GM18498 (cell line): Measurements from ENCODE around the gene PANX2.

Source experiments
- ATAC-seq: cut with Tn5 transposase; IDR thresholded peaks from one replicate; pipeline ENCODE4 v1.9.1; 2021; ENCODE audit warnings: mild to moderate bottlenecking, moderate library complexity; ENCODE audit not compliant: unreplicated experiment

PANX2 gene

GRCh38 chr22:50183141-50183971 lies 12.8 kb downstream of the PANX2 start:
- no peak for ATAC-seq

- ATAC-seq: no peak
Measured at GRCh38 chr22:50184004-50184901, 13.7 kb downstream of the PANX2 start.

GRCh38 chr22:50184902-50185374 lies 14.4 kb downstream of the PANX2 start:
- no peak for ATAC-seq

GRCh38 chr22:50185375-50186087 lies 15.0 kb downstream of the PANX2 start, which contains the start of gene TRABD:
Gene TRABD, plus strand, starts transcription at chr22:50185913. Its CDS starts 7,148 bp downstream, at chr22:50193061.
- peak; percentile 44 for ATAC-seq

GRCh38 chr22:50186181-50186714 lies 15.7 kb downstream of the PANX2 start:
- no peak for ATAC-seq

- no peak for ATAC-seq
Measured at GRCh38 chr22:50186761-50187523, 16.4 kb downstream of the PANX2 start.

GRCh38 chr22:50188356-50188755 lies 17.8 kb downstream of the PANX2 start:
- no peak for ATAC-seq

- no peak for ATAC-seq
Measured at GRCh38 chr22:50189184-50189848, 18.8 kb downstream of the PANX2 start.

GRCh38 chr22:50189849-50190181 lies 19.3 kb downstream of the PANX2 start:
- ATAC-seq: peak; percentile 1

- peak; percentile 45 for ATAC-seq
Measured at GRCh38 chr22:50190182-50190940, 19.8 kb downstream of the PANX2 start.

- ATAC-seq: peak; percentile 31
Measured at GRCh38 chr22:50190941-50191741, 20.6 kb downstream of the PANX2 start.

- no peak for ATAC-seq
Measured at GRCh38 chr22:50192436-50193204, 22.1 kb downstream of the PANX2 start.

- ATAC-seq: no peak
Measured at GRCh38 chr22:50193621-50194020, 23.1 kb downstream of the PANX2 start.

GRCh38 chr22:50194037-50194805 lies 23.7 kb downstream of the PANX2 start:
- ATAC-seq: no peak

- no peak for ATAC-seq
Measured at GRCh38 chr22:50196256-50196655, 25.7 kb downstream of the PANX2 start.

- ATAC-seq: no peak
Measured at GRCh38 chr22:50197000-50197800, 26.7 kb downstream of the PANX2 start.
